Measurements from ENCODE around the gene DDAH1. TPM values are rescaled to one million over a fixed set of nuclear protein-coding genes. Genes with fewer than 3 reads are reported as not detected.
A peak's percentile ranks its signal among the peaks of the same experiment; 100 is the strongest.

Gene DDAH1
- total and polyA plus RNA-seq, 2 donors (not counting 3 experiments of a cell fraction or from before 2014, with no cell fraction given): 44.0 to 75.2 TPM

DNA sequence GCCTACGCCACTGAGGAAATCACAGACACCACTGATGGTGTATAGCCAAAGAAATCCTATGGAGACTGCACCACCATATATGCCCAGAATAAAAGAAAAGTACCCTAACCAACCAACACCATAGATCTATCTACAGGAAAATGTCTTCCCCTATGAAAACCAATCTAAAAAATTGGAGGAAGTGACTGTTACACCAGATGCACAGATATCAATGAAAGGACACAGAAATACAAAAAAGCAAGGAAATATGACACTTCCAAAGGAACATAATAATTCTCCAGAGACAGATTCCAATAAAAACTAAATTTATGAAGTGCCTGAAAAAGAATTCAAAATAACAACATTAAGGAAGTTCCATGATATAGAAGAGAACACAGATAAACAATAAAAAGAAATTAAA lies 131.8 kb downstream of the DDAH1 start:
- BruUV-seq (replicated peaks): no TSS peak
- H2AFZ ChIP-seq (ENCODE audit: low read depth, low read length): no peak overlapping the region
- H3K9me1 ChIP-seq (replicated peaks; ENCODE audit: control insufficient read depth, extremely low read depth, insufficient read depth, low read length): no peaks in the 10 kb centered on the region
- H3K27me3 ChIP-seq (ENCODE audit: control insufficient read depth in 2 of 2, insufficient read depth in 2 of 2, low read length in 2 of 2): no peaks in the 10 kb centered on the region
- TF ChIP-seq, protein P1, sequence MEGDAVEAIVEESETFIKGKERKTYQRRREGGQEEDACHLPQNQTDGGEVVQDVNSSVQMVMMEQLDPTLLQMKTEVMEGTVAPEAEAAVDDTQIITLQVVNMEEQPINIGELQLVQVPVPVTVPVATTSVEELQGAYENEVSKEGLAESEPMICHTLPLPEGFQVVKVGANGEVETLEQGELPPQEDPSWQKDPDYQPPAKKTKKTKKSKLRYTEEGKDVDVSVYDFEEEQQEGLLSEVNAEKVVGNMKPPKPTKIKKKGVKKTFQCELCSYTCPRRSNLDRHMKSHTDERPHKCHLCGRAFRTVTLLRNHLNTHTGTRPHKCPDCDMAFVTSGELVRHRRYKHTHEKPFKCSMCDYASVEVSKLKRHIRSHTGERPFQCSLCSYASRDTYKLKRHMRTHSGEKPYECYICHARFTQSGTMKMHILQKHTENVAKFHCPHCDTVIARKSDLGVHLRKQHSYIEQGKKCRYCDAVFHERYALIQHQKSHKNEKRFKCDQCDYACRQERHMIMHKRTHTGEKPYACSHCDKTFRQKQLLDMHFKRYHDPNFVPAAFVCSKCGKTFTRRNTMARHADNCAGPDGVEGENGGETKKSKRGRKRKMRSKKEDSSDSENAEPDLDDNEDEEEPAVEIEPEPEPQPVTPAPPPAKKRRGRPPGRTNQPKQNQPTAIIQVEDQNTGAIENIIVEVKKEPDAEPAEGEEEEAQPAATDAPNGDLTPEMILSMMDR (IDR thresholded peaks at IDR 0.05; ENCODE audit: extremely low read depth in 1 of 2, insufficient read depth in 1 of 2, low read depth in 1 of 2, low read length in 2 of 2): no peak
- TF ChIP-seq GATA2 (IDR thresholded peaks at IDR 0.05; ENCODE audit: insufficient read depth, insufficient read length, low read depth, low read length): peak; percentile 72
- peak; percentile 52 for TF ChIP-seq FOS (IDR thresholded peaks at IDR 0.05; ENCODE audit: borderline replicate concordance, insufficient read depth, low read length)
- no peaks in the 10 kb centered on the region for H4K20me1 ChIP-seq (replicated peaks; ENCODE audit: control insufficient read depth, extremely low read depth, insufficient read depth, low read length)
- FAIRE-seq (no peak), DNase-seq (ENCODE audit: low read depth, low spot score) (peak; percentile 65)
- CTCF ChIA-PET: no interaction called here
- H3K4me3 ChIP-seq (replicated peaks in 1 of 3; ENCODE audit: insufficient read depth in 1 of 3, low read depth in 1 of 3, low read length in 3 of 3): no peak overlapping the region
- no peaks in the 10 kb centered on the region for H3K9me3 ChIP-seq (replicated peaks; ENCODE audit: control insufficient read depth, insufficient read depth, low read length)
- H3K9ac ChIP-seq (replicated peaks; ENCODE audit: extremely low read depth, insufficient read depth, low read length): peak overlapping the region; percentile 33
- intact Hi-C loops (cut with micrococcal nuclease) (loop anchor here (1.0 kb wide), 1 partner anchor 35 kb away; no protein-coding TSS in a partner anchor), dilution Hi-C loops (cut with MboI; ENCODE audit: extremely low pct_ligation_motif_present, low sequenced_read_pairs) (no loop called here)
- H3K27ac ChIP-seq (ENCODE audit: insufficient read depth, low read depth, low read length): peak overlapping the region; percentile 98
- POLR2A ChIA-PET: interaction anchor here (4.8 kb wide), 1 partner anchor 247 kb away, joined by 47 read pairs; the partner anchor contains the start of gene CCN1
- H3K79me2 ChIP-seq (ENCODE audit: control insufficient read depth, insufficient read depth, low read length): peaks cover 32% of the 10 kb centered on the region
- H3K36me3 ChIP-seq (ENCODE audit: control insufficient read depth in 2 of 2, extremely low read depth in 1 of 2, insufficient read depth in 2 of 2, low read length in 2 of 2): no peaks in the 10 kb centered on the region
- H3K4me1 ChIP-seq (ENCODE audit: control insufficient read depth, extremely low read depth, insufficient read depth, low read length): peaks cover 71% of the 10 kb centered on the region
- peak overlapping the region; percentile 28 for H3K4me2 ChIP-seq (ENCODE audit: insufficient read depth, low read length)

DNA sequence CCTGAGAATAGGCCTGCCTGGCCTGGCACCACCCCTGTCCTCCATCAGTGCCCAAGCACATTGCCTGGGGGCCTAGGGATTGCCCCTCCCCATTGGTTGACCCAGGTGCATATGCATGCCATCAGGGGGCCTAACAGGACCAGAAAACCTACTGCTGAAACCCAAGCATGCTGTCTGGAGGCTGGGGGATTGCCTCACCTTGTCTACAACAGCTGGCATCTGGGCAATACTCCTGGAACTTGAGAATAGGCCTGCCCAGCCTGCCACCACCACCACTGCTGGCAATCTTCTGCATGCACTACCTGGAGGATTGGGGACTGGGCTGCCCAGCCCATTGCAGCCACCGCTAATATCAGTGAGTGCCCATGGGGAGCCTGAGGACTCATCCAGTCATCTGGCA lies 132.4 kb downstream of the DDAH1 start:
- H4K20me1 ChIP-seq (replicated peaks; ENCODE audit: control insufficient read depth, extremely low read depth, insufficient read depth, low read length): no peaks in the 10 kb centered on the region
- peaks cover 72% of the 10 kb centered on the region for H3K4me1 ChIP-seq (ENCODE audit: control insufficient read depth, extremely low read depth, insufficient read depth, low read length)
- no peak overlapping the region for H2AFZ ChIP-seq (ENCODE audit: low read depth, low read length)
- dilution Hi-C loops (cut with MboI; ENCODE audit: extremely low pct_ligation_motif_present, low sequenced_read_pairs): no loop called here
- H3K9me1 ChIP-seq (replicated peaks; ENCODE audit: control insufficient read depth, extremely low read depth, insufficient read depth, low read length): no peaks in the 10 kb centered on the region
- no peaks in the 10 kb centered on the region for H3K27me3 ChIP-seq (ENCODE audit: control insufficient read depth in 2 of 2, insufficient read depth in 2 of 2, low read length in 2 of 2)
- peak overlapping the region; percentile 98 for H3K27ac ChIP-seq (ENCODE audit: insufficient read depth, low read depth, low read length)
- no peak overlapping the region for H3K4me3 ChIP-seq (replicated peaks in 1 of 3; ENCODE audit: insufficient read depth in 1 of 3, low read depth in 1 of 3, low read length in 3 of 3)
- BruUV-seq (replicated peaks): TSS peak; percentile 4
- FAIRE-seq: no peak
- CTCF ChIA-PET: interaction anchor here (4.9 kb wide), 1 partner anchor 10 kb away, joined by 55 read pairs; no protein-coding TSS in a partner anchor
- no peaks in the 10 kb centered on the region for H3K9me3 ChIP-seq (replicated peaks; ENCODE audit: control insufficient read depth, insufficient read depth, low read length)
- intact Hi-C loops (cut with micrococcal nuclease): no loop called here
- peaks cover 35% of the 10 kb centered on the region for H3K79me2 ChIP-seq (ENCODE audit: control insufficient read depth, insufficient read depth, low read length)
- DNase-seq (ENCODE audit: low read depth, low spot score): no peak
- H3K9ac ChIP-seq (replicated peaks; ENCODE audit: extremely low read depth, insufficient read depth, low read length): peak overlapping the region; percentile 93
- H3K4me2 ChIP-seq (ENCODE audit: insufficient read depth, low read length): no peak overlapping the region
- TF ChIP-seq GATA2 (IDR thresholded peaks at IDR 0.05; ENCODE audit: insufficient read depth, insufficient read length, low read depth, low read length) (no peak), FOS (IDR thresholded peaks at IDR 0.05; ENCODE audit: borderline replicate concordance, insufficient read depth, low read length) (no peak), JUN (IDR thresholded peaks at IDR 0.05; ENCODE audit: borderline replicate concordance, insufficient read depth, insufficient read length, low read depth) (no peak)
- POLR2A ChIA-PET: interaction anchor here (0.6 to 4.8 kb wide), 2 partner anchors 11 to 248 kb away, joined by 3 to 47 read pairs; partner anchors contain the start of gene CCN1
- no peaks in the 10 kb centered on the region for H3K36me3 ChIP-seq (ENCODE audit: control insufficient read depth in 2 of 2, extremely low read depth in 1 of 2, insufficient read depth in 2 of 2, low read length in 2 of 2)
